ENCODE results near the gene FXYD5. TPM values are rescaled to one million over a fixed set of nuclear protein-coding genes. Genes with fewer than 3 reads are reported as not detected.
A peak's percentile ranks its signal among the peaks of the same experiment; 100 is the strongest.

FXYD5 gene
- total and polyA plus RNA-seq, 9 of the 15 experiments (the other 6 are each of a cell fraction or from before 2014, with no cell fraction given) = 104 to 537 (median 174) TPM

- TF ChIP-seq, protein P1, sequence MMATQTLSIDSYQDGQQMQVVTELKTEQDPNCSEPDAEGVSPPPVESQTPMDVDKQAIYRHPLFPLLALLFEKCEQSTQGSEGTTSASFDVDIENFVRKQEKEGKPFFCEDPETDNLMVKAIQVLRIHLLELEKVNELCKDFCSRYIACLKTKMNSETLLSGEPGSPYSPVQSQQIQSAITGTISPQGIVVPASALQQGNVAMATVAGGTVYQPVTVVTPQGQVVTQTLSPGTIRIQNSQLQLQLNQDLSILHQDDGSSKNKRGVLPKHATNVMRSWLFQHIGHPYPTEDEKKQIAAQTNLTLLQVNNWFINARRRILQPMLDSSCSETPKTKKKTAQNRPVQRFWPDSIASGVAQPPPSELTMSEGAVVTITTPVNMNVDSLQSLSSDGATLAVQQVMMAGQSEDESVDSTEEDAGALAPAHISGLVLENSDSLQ (IDR thresholded peaks at IDR 0.05) = no peak
- TF ChIP-seq ZFP1 (CRISPR knock-in tag; IDR thresholded peaks at IDR 0.05) (no peak), KLF16 (IDR thresholded peaks at IDR 0.05) (no peak)
- TF ChIP-seq, protein P2, sequence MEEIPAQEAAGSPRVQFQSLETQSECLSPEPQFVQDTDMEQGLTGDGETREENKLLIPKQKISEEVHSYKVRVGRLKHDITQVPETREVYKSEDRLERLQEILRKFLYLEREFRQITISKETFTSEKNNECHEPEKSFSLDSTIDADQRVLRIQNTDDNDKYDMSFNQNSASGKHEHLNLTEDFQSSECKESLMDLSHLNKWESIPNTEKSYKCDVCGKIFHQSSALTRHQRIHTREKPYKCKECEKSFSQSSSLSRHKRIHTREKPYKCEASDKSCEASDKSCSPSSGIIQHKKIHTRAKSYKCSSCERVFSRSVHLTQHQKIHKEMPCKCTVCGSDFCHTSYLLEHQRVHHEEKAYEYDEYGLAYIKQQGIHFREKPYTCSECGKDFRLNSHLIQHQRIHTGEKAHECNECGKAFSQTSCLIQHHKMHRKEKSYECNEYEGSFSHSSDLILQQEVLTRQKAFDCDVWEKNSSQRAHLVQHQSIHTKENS (CRISPR knock-in tag; IDR thresholded peaks at IDR 0.05) = no peak
Measured at GRCh38 chr19:35140962-35141836, 13.3 kb upstream of the FXYD5 start (continued).

- intact Hi-C loops (cut with micrococcal nuclease) = loop anchor here (5.0 kb wide), 1 partner anchor 125 kb away; the partner anchor contains the start of gene USF2
- Histone ChIP-seq H3K9me3 (replicated peaks; ENCODE audit: control insufficient read depth, insufficient read depth, low read depth, low read length) (no peaks in the 10 kb centered on the region), H3K4me2 (ENCODE audit: insufficient read depth, low read length) (peak overlapping the region; percentile 78), H3K79me2 (ENCODE audit: control insufficient read depth, insufficient read depth, low read length) (no peaks in the 10 kb centered on the region), H4K20me1 (replicated peaks; ENCODE audit: control insufficient read depth, insufficient read depth, low read length) (peaks cover 12% of the 10 kb centered on the region), H3K27me3 (ENCODE audit: control insufficient read depth in 2 of 2, insufficient read depth in 2 of 2, low read length in 2 of 2) (no peaks in the 10 kb centered on the region; a peak in 2 of 5 replicates), H3K9ac (ENCODE audit: insufficient read depth in 1 of 2, low read depth in 2 of 2, low read length in 2 of 2) (peak overlapping the region; percentile 42 to 89), H3K27ac (ENCODE audit: extremely low read depth, low read depth, low read length) (peak overlapping the region; percentile 19; the same call in 2 of the 3 replicates), H2AFZ (ENCODE audit: low read depth, low read length) (peak overlapping the region; percentile 95), H3K36me3 (ENCODE audit: control insufficient read depth, insufficient read depth, low read length) (peaks cover 2% of the 10 kb centered on the region; the same call in 1 of the 3 replicates), H3K4me3 (peak overlapping the region; percentile 43), H3K9me1 (ENCODE audit: control insufficient read depth, insufficient read depth, low read length) (no peaks in the 10 kb centered on the region), H3K4me1 (replicated peaks in 1 of 2; ENCODE audit: control insufficient read depth in 2 of 2, insufficient read depth in 2 of 2, low read length in 2 of 2) (peaks cover 13 to 59% of the 10 kb centered on the region in 2 experiments)
- FAIRE-seq (no peak), ATAC-seq (no peak), DNase-seq (ENCODE audit: extremely low read depth in 1 of 4, low spot score in 3 of 4) (peak in 1 of 4 experiments; percentile 53)
- in situ Hi-C loops (cut with MboI) = no loop called here
- CTCF ChIA-PET (ENCODE audit: low intra/inter-chr PET ratio) = interaction anchor here (0.6 kb wide), 1 partner anchor 11 kb away, joined by 3 read pairs; no protein-coding TSS in a partner anchor
- no TSS peak for BruUV-seq (replicated peaks)
- POLR2A ChIA-PET = interaction anchor here (0.6 to 1.3 kb wide), 8 partner anchors 9 to 128 kb away, joined by 3 to 7 read pairs (median 4); no protein-coding TSS in a partner anchor
- 9% methylated on average over 18 of the region's 21 CpGs for WGBS (ENCODE audit: insufficient coverage, low coverage, missing lambda C conversion rate)
- TF ChIP-seq BCOR (IDR thresholded peaks at IDR 0.05) (peak; percentile 95), KDM1A (IDR thresholded peaks at IDR 0.05) (peak; percentile 73 to 88), PBX2 (CRISPR knock-in tag; IDR thresholded peaks at IDR 0.05; ENCODE audit: low read depth) (no peak), PBX2 (tag; conservative IDR thresholded peaks at IDR 0.05; ENCODE audit: low read depth) (no peak), ADNP (tag; IDR thresholded peaks at IDR 0.05) (peak; percentile 90), CEBPB (tag; IDR thresholded peaks at IDR 0.05) (no peak), KLF16 (IDR thresholded peaks at IDR 0.05) (no peak), SRSF7 (optimal IDR thresholded peaks at IDR 0.05; ENCODE audit: low read depth, low read length) (no peak), ESRRA (IDR thresholded peaks at IDR 0.05; ENCODE audit: borderline replicate concordance, low read depth) (peak; percentile 22; the same call in 1 of the 2 replicates), PURB (CRISPR knock-in tag; IDR thresholded peaks at IDR 0.05; ENCODE audit: low read depth) (no peak), CBFA2T2 (conservative IDR thresholded peaks at IDR 0.05) (no peak)
Measured at GRCh38 chr19:35141837-35142605, 12.5 kb upstream of the FXYD5 start.
